Measurements from ENCODE around the gene ENTHD1. TPM values are rescaled to one million over a fixed set of nuclear protein-coding genes. Genes with fewer than 3 reads are reported as not detected.

Gene ENTHD1
- total RNA-seq, 1 experiment from 2014 or later: not detected

- CTCF ChIA-PET: no interaction called here
- Mint-ChIP-seq H3K9me3 (ENCODE audit: low read depth, unreplicated experiment) (no peaks in the 10 kb centered on the region), H3K4me3 (ENCODE audit: low read depth, unreplicated experiment) (no peak overlapping the region), H3K27ac (ENCODE audit: unreplicated experiment) (no peak overlapping the region), H3K27me3 (ENCODE audit: unreplicated experiment) (peaks cover 100% of the 10 kb centered on the region), H3K4me1 (ENCODE audit: low read depth, unreplicated experiment) (no peaks in the 10 kb centered on the region), H3K36me3 (ENCODE audit: insufficient read depth, unreplicated experiment) (no peaks in the 10 kb centered on the region)
- TF ChIP-seq CTCF (IDR thresholded peaks at IDR 0.05; ENCODE audit: unreplicated experiment): no peak
- intact Hi-C loops (cut with micrococcal nuclease; ENCODE audit: unreplicated experiment): no loop called here
- no peak for DNase-seq
- BruUV-seq (replicated peaks): no TSS peak
These were observed 90.9 kb downstream of the ENTHD1 start for GRCh38 chr22:39802682-39803081.

- H3K27ac Mint-ChIP-seq (ENCODE audit: unreplicated experiment): no peak overlapping the region
- H3K4me1 Mint-ChIP-seq (ENCODE audit: low read depth, unreplicated experiment): no peaks in the 10 kb centered on the region
- no TSS peak for BruUV-seq (replicated peaks)
- no peak for DNase-seq
- intact Hi-C loops (cut with micrococcal nuclease; ENCODE audit: unreplicated experiment): no loop called here
- H3K36me3 Mint-ChIP-seq (ENCODE audit: insufficient read depth, unreplicated experiment): no peaks in the 10 kb centered on the region
- TF ChIP-seq CTCF (IDR thresholded peaks at IDR 0.05; ENCODE audit: unreplicated experiment): no peak
- no peaks in the 10 kb centered on the region for H3K9me3 Mint-ChIP-seq (ENCODE audit: low read depth, unreplicated experiment)
- no peak overlapping the region for H3K4me3 Mint-ChIP-seq (ENCODE audit: low read depth, unreplicated experiment)
- CTCF ChIA-PET: no interaction called here
- peaks cover 100% of the 10 kb centered on the region for H3K27me3 Mint-ChIP-seq (ENCODE audit: unreplicated experiment)
These were observed 92.6 kb downstream of the ENTHD1 start for GRCh38 chr22:39800790-39801520.

GRCh38 chr22:39797528-39798147 is 95.9 kb downstream of the ENTHD1 start:
- TF ChIP-seq CTCF (IDR thresholded peaks at IDR 0.05; ENCODE audit: unreplicated experiment): no peak
- CTCF ChIA-PET: no interaction called here
- BruUV-seq (replicated peaks): no TSS peak
- Mint-ChIP-seq H3K36me3 (ENCODE audit: insufficient read depth, unreplicated experiment) (no peaks in the 10 kb centered on the region), H3K27ac (ENCODE audit: unreplicated experiment) (no peak overlapping the region), H3K4me3 (ENCODE audit: low read depth, unreplicated experiment) (no peak overlapping the region), H3K4me1 (ENCODE audit: low read depth, unreplicated experiment) (no peaks in the 10 kb centered on the region), H3K9me3 (ENCODE audit: low read depth, unreplicated experiment) (no peaks in the 10 kb centered on the region), H3K27me3 (ENCODE audit: unreplicated experiment) (peaks cover 97% of the 10 kb centered on the region)
- DNase-seq: no peak
- intact Hi-C loops (cut with micrococcal nuclease; ENCODE audit: unreplicated experiment): no loop called here

GRCh38 chr22:39789788-39790187 is 103.8 kb downstream of the ENTHD1 start:
- Mint-ChIP-seq H3K4me1 (ENCODE audit: low read depth, unreplicated experiment) (no peaks in the 10 kb centered on the region), H3K36me3 (ENCODE audit: insufficient read depth, unreplicated experiment) (no peaks in the 10 kb centered on the region), H3K4me3 (ENCODE audit: low read depth, unreplicated experiment) (no peak overlapping the region), H3K27ac (ENCODE audit: unreplicated experiment) (no peak overlapping the region), H3K27me3 (ENCODE audit: unreplicated experiment) (peaks cover 19% of the 10 kb centered on the region), H3K9me3 (ENCODE audit: low read depth, unreplicated experiment) (no peaks in the 10 kb centered on the region)
- no peak for DNase-seq
- CTCF ChIA-PET: no interaction called here
- intact Hi-C loops (cut with micrococcal nuclease; ENCODE audit: unreplicated experiment): no loop called here
- TF ChIP-seq CTCF (IDR thresholded peaks at IDR 0.05; ENCODE audit: unreplicated experiment): no peak
- no TSS peak for BruUV-seq (replicated peaks)

Measured in Calu3 (cell line).